HepG2 (cell line): ENCODE results near the gene ZNF213. TPM values are rescaled to one million over a fixed set of nuclear protein-coding genes. Genes with fewer than 3 reads are reported as not detected.

Source experiments
- CAMTA2 ChIP-seq: sonication (generic); formaldehyde crosslinking; IDR thresholded peaks from 2 replicates; pipeline ENCODE4 v1.4.0; 2020; ENCODE audit warnings: mild to moderate bottlenecking, missing genetic modification reagents, borderline replicate concordance
- FOXJ3 ChIP-seq: sonication (generic); formaldehyde crosslinking; IDR thresholded peaks from 2 replicates; pipeline ENCODE4 v1.4.0; 2020; ENCODE audit warnings: missing genetic modification reagents, mild to moderate bottlenecking, borderline replicate concordance
- GATA4 ChIP-seq: sonication (generic); IDR thresholded peaks from 2 replicates; pipeline ENCODE4 v1.6.1; 2016; ENCODE audit warnings: antibody characterized with exemption, low read depth, borderline replicate concordance
- JUNB ChIP-seq: sonication (generic); formaldehyde crosslinking; IDR thresholded peaks from 2 replicates; pipeline ENCODE4 v1.8.0; 2022; ENCODE audit warnings: missing genetic modification reagents, mild to moderate bottlenecking, borderline replicate concordance
- KDM4B ChIP-seq: sonication (generic); formaldehyde crosslinking; IDR thresholded peaks from 2 replicates; pipeline ENCODE4 v1.4.0; 2020; ENCODE audit warnings: missing genetic modification reagents
- KLF11 ChIP-seq: IDR thresholded peaks from 2 replicates; pipeline ENCODE4 v1.6.1; 2016; ENCODE audit warnings: missing compliant biosample characterization
- NR3C1 ChIP-seq: sonication (generic); formaldehyde crosslinking; IDR thresholded peaks from 2 replicates; pipeline ENCODE4 v1.4.0; 2020; ENCODE audit warnings: missing genetic modification reagents
- RARG ChIP-seq: sonication (generic); formaldehyde crosslinking; IDR thresholded peaks from 2 replicates; pipeline ENCODE4 v1.4.0; 2020; ENCODE audit warnings: low read depth, mild to moderate bottlenecking, missing genetic modification reagents
- RNF2 ChIP-seq: fragments of 450-650 bp; conservative IDR thresholded peaks from 2 replicates; pipeline ENCODE4 v1.6.1; 2016; ENCODE audit warnings: low read depth
- SNAPC2 ChIP-seq: sonication (generic); formaldehyde crosslinking; IDR thresholded peaks from 2 replicates; pipeline ENCODE4 v1.8.1; 2022; ENCODE audit warnings: mild to moderate bottlenecking, missing genetic modification reagents
- ZNF136 ChIP-seq: sonication (generic); formaldehyde crosslinking; IDR thresholded peaks from 2 replicates; pipeline ENCODE4 v1.8.1; 2022; ENCODE audit warnings: low read depth, mild to moderate bottlenecking, moderate library complexity, missing genetic modification reagents
- ZNF234 ChIP-seq: sonication (generic); formaldehyde crosslinking; conservative IDR thresholded peaks from 2 replicates; pipeline ENCODE4 v1.5.1; 2020; ENCODE audit warnings: mild to moderate bottlenecking, missing genetic modification reagents
- ZNF350 ChIP-seq: sonication (generic); formaldehyde crosslinking; IDR thresholded peaks from 2 replicates; pipeline ENCODE4 v1.4.0; 2020; ENCODE audit warnings: mild to moderate bottlenecking, low read depth, missing genetic modification reagents, borderline replicate concordance
- ZNF441 ChIP-seq: sonication (generic); formaldehyde crosslinking; IDR thresholded peaks from 2 replicates; pipeline ENCODE4 v1.7.0; 2021; ENCODE audit warnings: missing genetic modification reagents, borderline replicate concordance
- ZNF501 ChIP-seq: sonication (generic); formaldehyde crosslinking; IDR thresholded peaks from 2 replicates; pipeline ENCODE4 v1.5.1; 2020; ENCODE audit warnings: mild to moderate bottlenecking, moderate library complexity, missing genetic modification reagents
- ZNF607 ChIP-seq: sonication (generic); formaldehyde crosslinking; IDR thresholded peaks from 2 replicates; pipeline ENCODE4 v1.5.1; 2020; ENCODE audit warnings: missing genetic modification reagents, mild to moderate bottlenecking, borderline replicate concordance
- ZNF691 ChIP-seq: sonication (generic); formaldehyde crosslinking; IDR thresholded peaks from 2 replicates; pipeline ENCODE4 v1.4.0; 2020; ENCODE audit warnings: missing genetic modification reagents, low read depth, mild to moderate bottlenecking, borderline replicate concordance
- ZNF790 ChIP-seq: sonication (generic); formaldehyde crosslinking; IDR thresholded peaks from 2 replicates; pipeline ENCODE4 v1.8.0; 2022; ENCODE audit warnings: missing genetic modification reagents, mild to moderate bottlenecking, borderline replicate concordance
- ZNF891 ChIP-seq: sonication (generic); formaldehyde crosslinking; IDR thresholded peaks from 2 replicates; pipeline ENCODE4 v1.5.0; 2020; ENCODE audit warnings: mild to moderate bottlenecking, missing genetic modification reagents
- ZSCAN29 ChIP-seq: sonication (generic); formaldehyde crosslinking; conservative IDR thresholded peaks from 2 replicates; pipeline ENCODE4 v1.4.0; 2020; ENCODE audit warnings: mild to moderate bottlenecking, missing genetic modification reagents
- ZSCAN30 ChIP-seq: sonication (generic); formaldehyde crosslinking; IDR thresholded peaks from 2 replicates; pipeline ENCODE4 v1.5.0; 2020; ENCODE audit warnings: mild to moderate bottlenecking, missing genetic modification reagents
- polyA plus RNA-seq, 8 experiments: library from polyadenylated mRNA; depleted of rRNA in 3 of 8; stranded (reverse) in 7 of 8; unstranded in 1 of 8; fragments of >200 nt; fragmentation: Illumina TruSeq in 4 of 8; extraction: Trizol in 4 of 8; gene quantifications; 2 replicates each; pipeline versions ENCODE4 v1.2.1 to v1.2.3, GENCODE V29; 2011 to 2016; ENCODE audit warnings: low read depth in 4 of 8, missing spikeins in 1 of 8, mixed read lengths in 1 of 8; ENCODE audit not compliant: insufficient read depth in 1 of 8
- total RNA-seq, 5 experiments: library from RNA; depleted of rRNA; stranded (reverse); fragments of >200 nt; fragmentation: Illumina TruSeq; extraction: Trizol; gene quantifications; 2 replicates each; pipeline ENCODE4 v1.2.3, GENCODE V29; 2016; ENCODE audit warnings: low read depth in 1 of 5
- TF ChIP-seq, protein P1 (sequence below): sonication (generic); formaldehyde crosslinking; IDR thresholded peaks from 2 replicates; pipeline ENCODE4 v1.4.0; 2020; ENCODE audit warnings: missing genetic modification reagents
- TF ChIP-seq, protein P2 (sequence below): IDR thresholded peaks from 2 replicates; pipeline ENCODE4 v1.6.1; 2016; ENCODE audit warnings: low read depth, missing genetic modification reagents, missing compliant biosample characterization

ZNF213 gene
- total and polyA plus RNA-seq, 2 of the 13 experiments (the other 11 are each of a cell fraction or from before 2014, with no cell fraction given), result 0.59 to 0.97 TPM

DNA sequence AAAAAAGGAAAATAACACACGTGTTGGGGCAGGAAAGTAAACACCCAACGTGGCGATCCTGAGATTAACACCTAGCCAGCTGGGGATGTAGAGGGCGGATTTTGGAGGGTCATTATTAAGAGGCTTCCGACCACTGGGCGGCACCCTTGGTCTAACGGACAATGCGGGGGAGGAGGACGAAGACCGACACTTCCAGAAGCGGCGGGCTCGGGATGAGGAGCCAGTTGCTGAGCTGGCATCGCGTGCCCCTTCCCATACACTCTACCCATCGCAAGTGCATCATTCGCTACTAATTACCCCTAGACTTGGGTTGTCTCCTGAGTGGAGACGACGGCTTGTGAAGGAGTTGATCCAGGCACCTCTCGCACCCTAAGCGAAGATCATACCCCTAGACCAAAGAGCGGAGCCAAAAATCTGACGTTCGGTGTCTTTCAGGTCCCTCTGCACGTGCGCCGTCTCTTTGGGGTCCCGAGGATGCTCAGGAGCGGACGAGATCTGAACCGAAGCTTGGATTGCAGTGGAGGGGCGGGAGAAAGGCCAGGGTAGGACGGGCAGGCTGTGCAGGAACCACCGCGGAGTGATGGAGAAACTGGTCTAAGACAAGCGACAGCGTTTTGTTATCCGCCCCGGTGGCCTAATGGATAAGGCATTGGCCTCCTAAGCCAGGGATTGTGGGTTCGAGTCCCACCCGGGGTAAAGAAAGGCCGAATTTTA, 17.6 kb downstream of the ZNF213 start (continued):
- TF ChIP-seq ZNF441 (CRISPR knock-in tag), result peak; percentile 40; the same call in 1 of the 2 replicates
- peak; percentile 98 for TF ChIP-seq ZSCAN29 (CRISPR knock-in tag)
- no peak for TF ChIP-seq CAMTA2 (CRISPR knock-in tag)
- peak; percentile 92 for TF ChIP-seq ZNF350 (CRISPR knock-in tag)
- TF ChIP-seq, protein P1, sequence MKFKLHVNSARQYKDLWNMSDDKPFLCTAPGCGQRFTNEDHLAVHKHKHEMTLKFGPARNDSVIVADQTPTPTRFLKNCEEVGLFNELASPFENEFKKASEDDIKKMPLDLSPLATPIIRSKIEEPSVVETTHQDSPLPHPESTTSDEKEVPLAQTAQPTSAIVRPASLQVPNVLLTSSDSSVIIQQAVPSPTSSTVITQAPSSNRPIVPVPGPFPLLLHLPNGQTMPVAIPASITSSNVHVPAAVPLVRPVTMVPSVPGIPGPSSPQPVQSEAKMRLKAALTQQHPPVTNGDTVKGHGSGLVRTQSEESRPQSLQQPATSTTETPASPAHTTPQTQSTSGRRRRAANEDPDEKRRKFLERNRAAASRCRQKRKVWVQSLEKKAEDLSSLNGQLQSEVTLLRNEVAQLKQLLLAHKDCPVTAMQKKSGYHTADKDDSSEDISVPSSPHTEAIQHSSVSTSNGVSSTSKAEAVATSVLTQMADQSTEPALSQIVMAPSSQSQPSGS (CRISPR knock-in tag), result peak; percentile 73; the same call in 1 of the 2 replicates
- no peak for TF ChIP-seq ZNF790 (CRISPR knock-in tag)
- peak; percentile 72; the same call in 1 of the 2 replicates for TF ChIP-seq ZNF234 (CRISPR knock-in tag)
- no peak for TF ChIP-seq RNF2
- TF ChIP-seq SNAPC2, result no peak
- TF ChIP-seq RARG (CRISPR knock-in tag), result peak; percentile 85; the same call in 1 of the 2 replicates
- TF ChIP-seq, protein P2, sequence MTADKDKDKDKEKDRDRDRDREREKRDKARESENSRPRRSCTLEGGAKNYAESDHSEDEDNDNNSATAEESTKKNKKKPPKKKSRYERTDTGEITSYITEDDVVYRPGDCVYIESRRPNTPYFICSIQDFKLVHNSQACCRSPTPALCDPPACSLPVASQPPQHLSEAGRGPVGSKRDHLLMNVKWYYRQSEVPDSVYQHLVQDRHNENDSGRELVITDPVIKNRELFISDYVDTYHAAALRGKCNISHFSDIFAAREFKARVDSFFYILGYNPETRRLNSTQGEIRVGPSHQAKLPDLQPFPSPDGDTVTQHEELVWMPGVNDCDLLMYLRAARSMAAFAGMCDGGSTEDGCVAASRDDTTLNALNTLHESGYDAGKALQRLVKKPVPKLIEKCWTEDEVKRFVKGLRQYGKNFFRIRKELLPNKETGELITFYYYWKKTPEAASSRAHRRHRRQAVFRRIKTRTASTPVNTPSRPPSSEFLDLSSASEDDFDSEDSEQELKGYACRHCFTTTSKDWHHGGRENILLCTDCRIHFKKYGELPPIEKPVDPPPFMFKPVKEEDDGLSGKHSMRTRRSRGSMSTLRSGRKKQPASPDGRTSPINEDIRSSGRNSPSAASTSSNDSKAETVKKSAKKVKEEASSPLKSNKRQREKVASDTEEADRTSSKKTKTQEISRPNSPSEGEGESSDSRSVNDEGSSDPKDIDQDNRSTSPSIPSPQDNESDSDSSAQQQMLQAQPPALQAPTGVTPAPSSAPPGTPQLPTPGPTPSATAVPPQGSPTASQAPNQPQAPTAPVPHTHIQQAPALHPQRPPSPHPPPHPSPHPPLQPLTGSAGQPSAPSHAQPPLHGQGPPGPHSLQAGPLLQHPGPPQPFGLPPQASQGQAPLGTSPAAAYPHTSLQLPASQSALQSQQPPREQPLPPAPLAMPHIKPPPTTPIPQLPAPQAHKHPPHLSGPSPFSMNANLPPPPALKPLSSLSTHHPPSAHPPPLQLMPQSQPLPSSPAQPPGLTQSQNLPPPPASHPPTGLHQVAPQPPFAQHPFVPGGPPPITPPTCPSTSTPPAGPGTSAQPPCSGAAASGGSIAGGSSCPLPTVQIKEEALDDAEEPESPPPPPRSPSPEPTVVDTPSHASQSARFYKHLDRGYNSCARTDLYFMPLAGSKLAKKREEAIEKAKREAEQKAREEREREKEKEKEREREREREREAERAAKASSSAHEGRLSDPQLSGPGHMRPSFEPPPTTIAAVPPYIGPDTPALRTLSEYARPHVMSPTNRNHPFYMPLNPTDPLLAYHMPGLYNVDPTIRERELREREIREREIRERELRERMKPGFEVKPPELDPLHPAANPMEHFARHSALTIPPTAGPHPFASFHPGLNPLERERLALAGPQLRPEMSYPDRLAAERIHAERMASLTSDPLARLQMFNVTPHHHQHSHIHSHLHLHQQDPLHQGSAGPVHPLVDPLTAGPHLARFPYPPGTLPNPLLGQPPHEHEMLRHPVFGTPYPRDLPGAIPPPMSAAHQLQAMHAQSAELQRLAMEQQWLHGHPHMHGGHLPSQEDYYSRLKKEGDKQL, result no peak; the same call in 1 of the 2 replicates
- TF ChIP-seq ZNF891 (CRISPR knock-in tag), result no peak
- peak; percentile 94 for TF ChIP-seq ZNF501
- TF ChIP-seq ZNF136 (CRISPR knock-in tag), result 0 out of 2 replicates have a peak, but pooled peaks have one; percentile 43
- TF ChIP-seq NR3C1 (CRISPR knock-in tag), result no peak
- peak; percentile 89 for TF ChIP-seq ZNF607 (CRISPR knock-in tag)
- TF ChIP-seq JUNB (CRISPR knock-in tag), result 0 out of 2 replicates have a peak, but pooled peaks have one; percentile 20
- no peak for TF ChIP-seq FOXJ3 (CRISPR knock-in tag)
- TF ChIP-seq GATA4, result no peak
- peak; percentile 81 for TF ChIP-seq ZNF691 (CRISPR knock-in tag)
- no peak for TF ChIP-seq ZSCAN30 (CRISPR knock-in tag)
- TF ChIP-seq KLF11 (CRISPR knock-in tag), result peak; percentile 67; the same call in 1 of the 2 replicates
- peak; percentile 37; the same call in 1 of the 2 replicates for TF ChIP-seq KDM4B (CRISPR knock-in tag)
